Measurements from ENCODE around the gene SMCO4. TPM values are rescaled to one million over a fixed set of nuclear protein-coding genes. Genes with fewer than 3 reads are reported as not detected.

The SMCO4 gene
- total RNA-seq, 6 experiments from 2014 or later, result 8.6 to 13.1 (median 11.0) TPM

GRCh38 chr11:93512073-93512475 is 31.1 kb downstream of the SMCO4 start:
- H3K36me3 Mint-ChIP-seq (ENCODE audit: low read depth), result no peaks in the 10 kb centered on the region
- DNase-seq, result no peak
- H3K4me3 Mint-ChIP-seq, result no peak overlapping the region
- no peak for TF ChIP-seq CTCF (IDR thresholded peaks at IDR 0.05)
- no peaks in the 10 kb centered on the region for H3K9me3 Mint-ChIP-seq
- no peaks in the 10 kb centered on the region for H3K27me3 Mint-ChIP-seq (ENCODE audit: insufficient read depth)
- no peaks in the 10 kb centered on the region for H3K4me1 Mint-ChIP-seq (ENCODE audit: low read depth)
- H3K27ac Mint-ChIP-seq, result no peak overlapping the region

GRCh38 chr11:93510196-93510873 is 32.9 kb downstream of the SMCO4 start:
- no peak overlapping the region for H3K4me3 Mint-ChIP-seq
- no peaks in the 10 kb centered on the region for H3K4me1 Mint-ChIP-seq (ENCODE audit: low read depth)
- DNase-seq, result no peak
- no peak overlapping the region for H3K27ac Mint-ChIP-seq
- TF ChIP-seq CTCF (IDR thresholded peaks at IDR 0.05), result no peak
- no peaks in the 10 kb centered on the region for H3K36me3 Mint-ChIP-seq (ENCODE audit: low read depth)
- H3K9me3 Mint-ChIP-seq, result no peaks in the 10 kb centered on the region
- no peaks in the 10 kb centered on the region for H3K27me3 Mint-ChIP-seq (ENCODE audit: insufficient read depth)

GRCh38 chr11:93507517-93507916 is 35.7 kb downstream of the SMCO4 start:
- no peak overlapping the region for H3K27ac Mint-ChIP-seq
- no peaks in the 10 kb centered on the region; the same call in 1 of the 2 replicates for H3K27me3 Mint-ChIP-seq (ENCODE audit: insufficient read depth)
- H3K4me1 Mint-ChIP-seq (ENCODE audit: low read depth), result no peaks in the 10 kb centered on the region
- no peaks in the 10 kb centered on the region for H3K36me3 Mint-ChIP-seq (ENCODE audit: low read depth)
- TF ChIP-seq CTCF (IDR thresholded peaks at IDR 0.05), result no peak
- no peaks in the 10 kb centered on the region for H3K9me3 Mint-ChIP-seq
- H3K4me3 Mint-ChIP-seq, result no peak overlapping the region
- no peak for DNase-seq

- Mint-ChIP-seq H3K9me3 (no peaks in the 10 kb centered on the region), H3K36me3 (ENCODE audit: low read depth) (no peaks in the 10 kb centered on the region), H3K27ac (no peak overlapping the region), H3K4me1 (ENCODE audit: low read depth) (no peaks in the 10 kb centered on the region), H3K4me3 (no peak overlapping the region), H3K27me3 (ENCODE audit: insufficient read depth) (no peaks in the 10 kb centered on the region; the same call in 1 of the 2 replicates)
- TF ChIP-seq CTCF (IDR thresholded peaks at IDR 0.05), result no peak
- no peak for DNase-seq
Observed at GRCh38 chr11:93505703-93506102, 37.5 kb downstream of the SMCO4 start.

- H3K36me3 Mint-ChIP-seq (ENCODE audit: low read depth), result no peaks in the 10 kb centered on the region
- TF ChIP-seq CTCF (IDR thresholded peaks at IDR 0.05), result no peak
Observed at GRCh38 chr11:93504110-93505095, 38.8 kb downstream of the SMCO4 start.

More at GRCh38 chr11:93504110-93505095, 38.8 kb downstream of the SMCO4 start:
- H3K4me1 Mint-ChIP-seq (ENCODE audit: low read depth), result no peaks in the 10 kb centered on the region
- no peaks in the 10 kb centered on the region; the same call in 1 of the 2 replicates for H3K27me3 Mint-ChIP-seq (ENCODE audit: insufficient read depth)
- no peak overlapping the region for H3K4me3 Mint-ChIP-seq
- no peak overlapping the region for H3K27ac Mint-ChIP-seq
- no peaks in the 10 kb centered on the region for H3K9me3 Mint-ChIP-seq
- no peak for DNase-seq

All from HFFc6 (cell line).